HG03139 (cell line): ENCODE data around the gene KIF2C.
"Not testable (repeated sequence)": the region's sequence is repeated elsewhere in the genome, so short reads cannot be mapped to it uniquely, and the experiment has no call there.

Experiments used
- ATAC-seq: cut with Tn5 transposase; IDR thresholded peaks from one replicate; pipeline ENCODE4 v1.9.1; 2021; ENCODE audit not compliant: unreplicated experiment

The KIF2C gene

GRCh38 chr1:44739307-44740178 is at the start of gene KIF2C:
TSS of gene KIF2C (plus strand) at chr1:44739837. CDS start at chr1:44739933, 96 bp downstream.
- ATAC-seq, result peak; percentile 98

GRCh38 chr1:44693159-44693558 is 46.5 kb upstream of the KIF2C start:
- no peak for ATAC-seq

GRCh38 chr1:44693900-44694299 is 45.7 kb upstream of the KIF2C start:
- ATAC-seq, result no peak

GRCh38 chr1:44694863-44695478 is 44.7 kb upstream of the KIF2C start:
- no peak for ATAC-seq

- no peak for ATAC-seq
Observed at GRCh38 chr1:44695671-44696070, 44.0 kb upstream of the KIF2C start.

GRCh38 chr1:44696101-44696500 is 43.5 kb upstream of the KIF2C start:
- no peak for ATAC-seq

- ATAC-seq, result peak; percentile 51
Observed at GRCh38 chr1:44696789-44697345, 42.8 kb upstream of the KIF2C start.

GRCh38 chr1:44698138-44698537 is 41.5 kb upstream of the KIF2C start:
- ATAC-seq, result no peak

GRCh38 chr1:44699375-44699774 is 40.3 kb upstream of the KIF2C start:
- not testable (repeated sequence) for ATAC-seq

- no peak for ATAC-seq
Observed at GRCh38 chr1:44700573-44700972, 39.1 kb upstream of the KIF2C start.

- no peak for ATAC-seq
Observed at GRCh38 chr1:44701141-44701573, 38.5 kb upstream of the KIF2C start.

GRCh38 chr1:44705470-44705869 is 34.2 kb upstream of the KIF2C start:
- ATAC-seq, result no peak

GRCh38 chr1:44705938-44706337 is 33.7 kb upstream of the KIF2C start:
- ATAC-seq, result no peak

GRCh38 chr1:44707112-44707881 is 32.3 kb upstream of the KIF2C start:
- ATAC-seq, result no peak

GRCh38 chr1:44707959-44708831 is 31.4 kb upstream of the KIF2C start:
- no peak for ATAC-seq

- no peak for ATAC-seq
Observed at GRCh38 chr1:44713321-44713781, 26.3 kb upstream of the KIF2C start.

- no peak for ATAC-seq
Observed at GRCh38 chr1:44714532-44714931, 25.1 kb upstream of the KIF2C start.

GRCh38 chr1:44714944-44715571 is 24.6 kb upstream of the KIF2C start:
- no peak for ATAC-seq

GRCh38 chr1:44717156-44717555 is 22.5 kb upstream of the KIF2C start:
- ATAC-seq, result no peak

- no peak for ATAC-seq
Observed at GRCh38 chr1:44717653-44718052, 22.0 kb upstream of the KIF2C start.
